ENCODE results near the gene DHX38. TPM values are rescaled to one million over a fixed set of nuclear protein-coding genes. Genes with fewer than 3 reads are reported as not detected.
A peak's percentile ranks its signal among the peaks of the same experiment; 100 is the strongest.

The DHX38 gene
- total and polyA plus RNA-seq, 2 of the 13 experiments (the other 11 are each of a cell fraction or from before 2014, with no cell fraction given), result 54.4 to 85.9 TPM

GRCh38 chr16:72084445-72084844 lies 9.2 kb upstream of the DHX38 start:
- H3K79me2 ChIP-seq (ENCODE audit: insufficient read depth, low read length), result no peaks in the 10 kb centered on the region
- CTCF ChIA-PET (ENCODE audit: low intra/inter-chr PET ratio, low total read pairs), result no interaction called here
- BruUV-seq (replicated peaks), result no TSS peak
- no peak overlapping the region for H3K9ac ChIP-seq (ENCODE audit: insufficient read depth, low read depth, low read length)
- POLR2A ChIA-PET, result interaction anchor here (1.0 to 3.6 kb wide), 8 partner anchors 9 to 30 kb away, joined by 3 to 45 read pairs (median 8); partner anchors contain the start of genes DHX38, HP, HPR and TXNL4B
- no peak overlapping the region for H2AFZ ChIP-seq (ENCODE audit: low read length)
- in situ Hi-C loops (cut with HindIII; ENCODE audit: extremely low pct_ligation_motif_present, low pct_unique_long_range_greater_than_20kb) (no loop called here), intact Hi-C loops (cut with micrococcal nuclease; ENCODE audit: unreplicated experiment) (no loop called here)
- peaks cover 11% of the 10 kb centered on the region for H3K9me3 ChIP-seq (ENCODE audit: low read length)
- 97% methylated on average over 10 of the region's 10 CpGs for WGBS (ENCODE audit: low lambda C conversion rate)
- FAIRE-seq, result no peak
- H3K4me2 ChIP-seq (ENCODE audit: low read depth, low read length), result peak overlapping the region; percentile 19; the same call in 1 of the 2 replicates
- H3K36me3 ChIP-seq (replicated peaks in 1 of 2; ENCODE audit: control insufficient read depth in 1 of 2, insufficient read depth in 2 of 2, low read length in 2 of 2), result peaks cover 10 to 44% of the 10 kb centered on the region in 2 experiments
- no peak for ATAC-seq
- H3K4me1 ChIP-seq (ENCODE audit: insufficient read depth, low read length), result peaks cover 37% of the 10 kb centered on the region
- no peaks in the 10 kb centered on the region for H3K27me3 ChIP-seq (ENCODE audit: control insufficient read depth in 1 of 2, insufficient read depth in 2 of 2, low read length in 2 of 2)
- no peak overlapping the region for H3K4me3 ChIP-seq (replicated peaks in 1 of 3; ENCODE audit: insufficient read depth in 1 of 3, low read depth in 2 of 3, low read length in 3 of 3)
- TF ChIP-seq ZBTB26 (CRISPR knock-in tag; IDR thresholded peaks at IDR 0.05; ENCODE audit: borderline replicate concordance), result no peak
- TF ChIP-seq ZBTB33 (CRISPR knock-in tag; IDR thresholded peaks at IDR 0.05), result peak; percentile 37; the same call in 1 of the 2 replicates
- peak; percentile 87 for TF ChIP-seq ZNF562 (CRISPR knock-in tag; IDR thresholded peaks at IDR 0.05; ENCODE audit: borderline replicate concordance)
- DNase-seq (ENCODE audit: low spot score), result no peak
- H4K20me1 ChIP-seq (ENCODE audit: insufficient read depth, low read length), result no peaks in the 10 kb centered on the region
- peak overlapping the region; percentile 52 for H3K27ac ChIP-seq (ENCODE audit: extremely low read length, insufficient read depth, low read length)

DNA sequence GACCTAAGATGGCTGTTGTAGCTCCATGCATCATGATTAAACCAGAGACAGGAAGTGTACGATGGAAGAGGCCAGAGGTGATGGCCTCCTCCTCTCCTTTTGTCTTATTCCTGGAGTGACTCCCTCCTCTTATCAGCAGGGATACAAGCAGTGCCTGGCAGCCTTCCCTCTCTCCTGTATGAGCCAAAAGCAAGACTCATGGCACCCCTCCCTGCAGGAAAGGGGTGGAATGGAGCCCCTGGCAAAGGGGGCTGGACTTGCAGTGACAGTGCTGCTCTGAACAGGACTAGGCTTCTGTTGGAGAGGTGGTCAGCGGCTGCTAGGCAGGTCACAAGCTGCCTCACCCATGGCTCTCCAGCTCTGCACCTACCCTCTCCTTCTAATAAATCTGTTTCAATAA lies 8.6 kb upstream of the DHX38 start:
- Histone ChIP-seq H3K4me2 (ENCODE audit: low read depth, low read length) (no peak overlapping the region), H3K9me3 (ENCODE audit: low read length) (peaks cover 11% of the 10 kb centered on the region), H3K27me3 (ENCODE audit: control insufficient read depth in 1 of 2, insufficient read depth in 2 of 2, low read length in 2 of 2) (no peaks in the 10 kb centered on the region), H3K9ac (ENCODE audit: insufficient read depth, low read depth, low read length) (no peak overlapping the region), H2AFZ (ENCODE audit: low read length) (no peak overlapping the region), H3K27ac (ENCODE audit: extremely low read length, insufficient read depth, low read length) (no peak overlapping the region), H3K4me1 (ENCODE audit: insufficient read depth, low read length) (peaks cover 41% of the 10 kb centered on the region), H3K4me3 (replicated peaks in 1 of 3; ENCODE audit: insufficient read depth in 1 of 3, low read depth in 2 of 3, low read length in 3 of 3) (no peak overlapping the region), H3K36me3 (replicated peaks in 1 of 2; ENCODE audit: control insufficient read depth in 1 of 2, insufficient read depth in 2 of 2, low read length in 2 of 2) (peaks cover 14 to 50% of the 10 kb centered on the region in 2 experiments), H3K79me2 (ENCODE audit: insufficient read depth, low read length) (peaks cover 5% of the 10 kb centered on the region), H4K20me1 (ENCODE audit: insufficient read depth, low read length) (no peaks in the 10 kb centered on the region)
- ChIA-PET POLR2A (interaction anchor here (2.0 to 3.6 kb wide), 3 partner anchors 9 to 18 kb away, joined by 7 to 45 read pairs (median 13); partner anchors contain the start of genes DHX38 and TXNL4B), CTCF (ENCODE audit: low intra/inter-chr PET ratio, low total read pairs) (no interaction called here)
- BruUV-seq (replicated peaks), result no TSS peak
- FAIRE-seq, result no peak
- in situ Hi-C loops (cut with HindIII; ENCODE audit: extremely low pct_ligation_motif_present, low pct_unique_long_range_greater_than_20kb), result no loop called here
- WGBS (ENCODE audit: low lambda C conversion rate), result 100% methylated on average over 2 of the region's 2 CpGs
- TF ChIP-seq ZNF879 (CRISPR knock-in tag; IDR thresholded peaks at IDR 0.05) (no peak), DMAP1 (CRISPR knock-in tag; IDR thresholded peaks at IDR 0.05) (no peak), ZFP1 (CRISPR knock-in tag; IDR thresholded peaks at IDR 0.05) (no peak), DMTF1 (CRISPR knock-in tag; IDR thresholded peaks at IDR 0.05) (no peak), CBX1 (IDR thresholded peaks at IDR 0.05; ENCODE audit: low read depth) (no peak)
- intact Hi-C loops (cut with micrococcal nuclease; ENCODE audit: unreplicated experiment), result no loop called here
- no peak for DNase-seq (ENCODE audit: low spot score)
- no peak for ATAC-seq
